Measurements from ENCODE around the gene SMAD1.

The SMAD1 gene

GRCh38 chr4:145490361-145490760 is 8.7 kb downstream of the SMAD1 start:
- no peak for DNase-seq

GRCh38 chr4:145490796-145491195 is 9.1 kb downstream of the SMAD1 start:
- DNase-seq, result peak; percentile 55

- DNase-seq, result no peak
Measured at GRCh38 chr4:145492376-145492775, 10.7 kb downstream of the SMAD1 start.

DNA sequence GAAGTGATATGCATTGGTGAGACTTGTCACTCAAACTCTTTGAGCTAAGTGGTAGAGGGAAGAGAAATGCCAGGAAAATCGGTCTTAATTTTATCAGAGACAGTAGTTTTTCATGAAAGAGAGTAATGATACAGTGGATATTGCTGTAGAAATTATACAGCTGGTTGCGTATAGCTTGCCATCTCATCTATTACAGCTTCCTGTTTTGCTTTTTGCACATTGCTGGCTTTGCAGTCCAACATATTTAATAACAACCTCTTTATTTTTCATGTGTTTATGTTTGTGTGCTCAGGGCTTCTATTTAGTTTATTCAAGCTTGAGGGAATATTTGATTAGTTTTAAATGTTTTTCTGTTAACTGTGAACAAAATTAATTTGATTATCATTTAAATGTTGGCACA is 11.5 kb downstream of the SMAD1 start:
- DNase-seq, result no peak

- DNase-seq, result no peak
Measured at GRCh38 chr4:145494666-145495270, 13.1 kb downstream of the SMAD1 start.

DNA sequence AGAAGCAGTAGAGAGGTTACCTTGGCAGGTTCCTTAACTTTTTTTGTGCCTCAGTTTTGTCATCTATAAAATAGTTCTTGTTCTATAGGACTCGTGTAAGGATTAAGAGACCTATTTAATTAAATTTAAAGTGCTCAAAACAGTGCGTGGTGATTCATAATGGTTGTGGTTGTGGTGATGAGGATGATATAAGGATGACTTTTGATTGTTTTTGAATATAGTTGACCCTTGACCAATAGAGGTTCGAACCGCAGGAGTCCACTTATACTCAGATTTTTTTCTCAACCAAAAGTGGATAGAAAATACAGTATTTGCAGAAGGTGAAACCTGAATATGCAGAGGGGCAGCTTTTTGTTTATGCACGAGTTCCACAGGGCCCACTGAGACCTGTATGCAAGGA is 14.6 kb downstream of the SMAD1 start:
- DNase-seq, result no peak

- DNase-seq, result no peak
Measured at GRCh38 chr4:145497199-145498149, 15.8 kb downstream of the SMAD1 start.

GRCh38 chr4:145498430-145498829 is 16.8 kb downstream of the SMAD1 start:
- no peak for DNase-seq

- no peak for DNase-seq
Measured at GRCh38 chr4:145501051-145501660, 19.5 kb downstream of the SMAD1 start.

DNA sequence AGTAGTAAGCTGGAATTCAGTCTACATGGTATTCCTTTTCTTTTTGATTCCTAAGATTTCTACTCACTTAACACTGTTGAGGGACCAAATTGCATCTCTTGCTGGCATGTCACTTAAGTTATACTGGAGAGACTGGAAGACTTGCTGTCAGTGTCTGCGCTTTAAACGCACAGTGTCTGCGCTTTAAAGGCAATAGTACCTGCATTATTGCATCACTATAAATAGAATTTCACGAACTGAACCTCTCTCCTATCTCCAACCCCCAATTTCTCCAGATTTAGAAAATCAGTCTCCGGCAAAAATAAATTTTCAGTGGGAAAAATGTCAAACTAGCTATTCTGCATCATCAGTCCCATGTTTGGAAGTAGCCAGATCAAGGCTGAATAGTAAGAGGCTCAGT is 21.2 kb downstream of the SMAD1 start:
- DNase-seq, result no peak

- DNase-seq, result no peak
Measured at GRCh38 chr4:145503486-145504072, 21.9 kb downstream of the SMAD1 start.

DNA sequence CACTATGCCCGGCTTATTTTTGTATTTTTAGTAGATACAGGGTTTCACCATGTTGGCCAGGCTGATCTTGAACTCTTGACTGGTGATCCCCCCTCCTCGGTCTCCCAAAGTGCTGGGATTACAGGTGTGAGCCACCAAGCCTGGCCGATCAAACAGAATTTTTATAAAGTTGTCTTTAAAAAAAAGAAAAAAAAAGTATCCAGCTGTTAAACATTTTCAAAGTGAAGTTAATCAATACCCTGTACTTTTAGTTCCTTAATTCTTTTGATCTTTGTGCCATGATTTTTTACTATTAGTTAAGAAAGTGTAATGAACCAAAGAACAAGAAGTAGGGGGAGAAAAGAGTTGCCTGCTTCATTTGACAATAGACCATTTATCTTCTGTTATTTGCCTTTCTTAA is 24.3 kb downstream of the SMAD1 start:
- DNase-seq, result no peak

GRCh38 chr4:145507636-145508035 is 26.0 kb downstream of the SMAD1 start:
- no peak for DNase-seq

DNA sequence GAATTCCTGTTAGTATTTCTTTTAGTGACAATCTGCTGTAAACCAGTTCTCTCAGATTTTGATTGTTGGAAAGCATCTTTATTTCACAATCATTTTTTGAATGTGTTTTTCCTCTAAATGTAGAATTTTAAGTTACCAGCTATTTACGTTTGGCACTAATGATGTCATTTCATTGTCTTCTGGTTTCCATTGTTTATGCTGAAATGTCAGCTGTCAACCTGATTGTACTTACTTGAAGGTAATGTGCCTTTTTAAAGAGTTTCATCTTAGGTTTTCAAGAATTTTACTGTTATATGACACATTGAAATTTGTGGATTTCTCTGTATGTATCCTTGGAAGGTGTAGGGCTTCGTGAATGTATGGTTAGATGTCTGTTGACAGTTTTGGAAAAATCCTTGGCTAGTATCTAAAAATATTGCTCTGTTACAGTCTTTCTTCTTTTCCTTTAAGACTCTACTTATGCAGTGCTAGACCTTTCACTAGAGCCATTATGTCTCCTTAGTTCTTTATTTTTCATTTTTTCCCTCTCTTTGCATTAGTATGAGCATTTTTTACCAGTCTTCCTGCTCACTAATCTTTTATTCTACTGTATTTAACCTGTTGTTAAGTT is 30.4 kb downstream of the SMAD1 start:
- no peak for DNase-seq

DNA sequence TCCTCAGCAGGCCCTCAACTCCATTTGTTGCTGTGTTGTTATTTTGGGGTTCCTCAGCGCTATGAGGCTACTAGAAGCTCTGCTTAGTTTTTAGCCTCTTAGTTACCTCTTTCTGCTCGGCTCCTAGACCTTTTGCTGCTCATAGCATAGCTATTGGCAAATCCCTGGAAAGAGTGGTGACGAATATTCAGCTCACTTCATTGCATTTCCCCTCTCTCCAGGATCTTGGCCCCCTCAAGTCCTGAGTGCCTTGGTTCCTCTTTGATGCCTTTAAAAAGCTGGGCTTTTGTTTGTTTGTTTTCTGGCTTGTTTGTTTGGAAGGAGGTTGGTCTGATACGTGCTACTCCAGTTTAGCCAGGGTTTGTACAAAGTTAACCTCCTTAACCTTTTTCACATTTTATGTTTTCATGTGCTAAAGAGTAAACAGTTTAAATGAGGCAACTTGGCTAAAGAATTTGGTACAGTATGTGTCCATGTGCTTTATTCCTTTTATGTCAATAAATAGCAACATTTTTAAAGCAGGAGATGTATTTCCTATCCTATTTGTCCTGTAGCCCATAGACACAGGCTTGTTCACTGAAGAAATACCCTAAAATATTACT is 31.5 kb downstream of the SMAD1 start:
- no peak for DNase-seq

- DNase-seq, result no peak
Measured at GRCh38 chr4:145520172-145520571, 38.5 kb downstream of the SMAD1 start.

GRCh38 chr4:145521282-145521681 is 39.6 kb downstream of the SMAD1 start:
- no peak for DNase-seq

DNA sequence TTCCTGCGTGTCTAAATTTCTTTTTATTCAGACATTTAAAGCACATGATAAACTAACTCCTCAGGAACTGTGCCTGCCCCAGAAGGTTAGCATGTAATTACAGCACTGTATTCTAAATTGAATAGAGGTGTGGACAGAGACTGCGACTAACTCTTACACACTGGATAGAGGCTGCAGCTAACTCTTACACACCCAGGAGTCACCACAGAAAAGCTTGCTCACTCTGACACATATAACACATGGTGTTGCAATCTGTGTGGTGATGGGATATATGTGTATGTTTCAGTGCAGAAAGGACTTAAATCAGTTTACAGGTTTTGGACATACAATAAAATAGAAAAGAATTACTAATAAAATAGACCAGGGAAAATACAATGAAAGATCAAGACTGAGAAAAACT is 41.5 kb downstream of the SMAD1 start:
- DNase-seq, result peak; percentile 38

- DNase-seq, result no peak
Measured at GRCh38 chr4:145524552-145524951, 42.9 kb downstream of the SMAD1 start.

DNA sequence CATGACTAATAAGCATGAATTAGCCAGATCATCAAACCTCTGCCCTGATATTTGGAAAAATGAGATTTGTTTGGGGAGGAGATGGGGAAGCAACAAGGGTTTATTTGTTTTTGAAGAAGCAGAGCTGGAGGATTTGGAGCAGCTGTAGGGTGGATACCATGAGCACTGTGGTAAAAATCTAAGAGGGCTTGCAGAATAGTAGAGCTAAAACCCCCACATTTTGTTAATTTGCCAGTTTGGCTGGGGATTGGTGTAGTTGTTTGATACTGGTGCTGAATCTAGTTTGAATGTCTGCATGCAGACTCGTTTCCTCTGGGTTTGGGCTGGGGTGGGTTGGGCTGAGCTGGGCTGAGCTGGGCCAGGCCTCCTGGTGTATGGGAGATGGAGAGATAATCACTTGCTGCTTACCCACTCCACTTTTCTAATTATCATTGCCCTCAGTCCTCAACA is 43.7 kb downstream of the SMAD1 start:
- no peak for DNase-seq

DNA sequence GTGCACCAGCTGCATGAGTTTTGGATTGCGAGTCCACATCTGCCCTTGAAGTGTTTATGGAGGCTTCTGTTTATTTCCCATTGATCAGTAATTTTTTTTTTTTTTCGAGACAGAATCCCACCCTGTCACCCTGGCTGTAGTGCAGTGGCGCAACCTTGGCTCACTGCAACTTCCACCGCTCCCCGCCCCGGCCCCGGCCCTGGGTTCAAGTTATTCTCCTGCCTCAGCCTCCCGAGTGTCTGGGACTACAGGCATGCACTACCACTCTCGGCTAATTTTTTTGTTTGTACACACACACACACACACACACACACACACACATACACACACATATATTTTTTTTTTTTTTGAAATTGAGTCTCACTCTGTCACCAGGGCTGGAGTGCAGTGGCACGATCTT is 46.1 kb downstream of the SMAD1 start:
- no peak for DNase-seq

DNA sequence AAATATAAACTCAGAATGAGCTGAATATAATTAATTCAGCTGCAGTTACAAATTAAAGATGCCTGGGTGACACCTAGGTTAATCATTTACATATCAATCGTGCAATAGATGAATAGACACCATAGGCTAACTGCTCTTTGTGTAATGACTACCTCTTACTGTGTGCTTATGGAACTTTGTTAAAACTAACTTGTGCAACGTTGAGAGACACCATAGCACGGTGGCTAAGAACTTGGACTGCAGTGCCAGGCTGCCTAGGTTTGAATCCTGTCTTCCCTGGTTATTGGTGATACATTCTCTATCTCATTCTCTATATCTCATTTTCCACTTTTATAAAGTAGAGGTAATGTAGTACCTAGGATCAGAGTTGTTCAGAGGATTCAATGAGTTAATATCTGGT is 46.9 kb downstream of the SMAD1 start:
- DNase-seq, result no peak

- DNase-seq, result no peak
Measured at GRCh38 chr4:145530189-145530588, 48.5 kb downstream of the SMAD1 start.
